H9 (cell line): ENCODE measurements around the gene DTNA. TPM values are rescaled to one million over a fixed set of nuclear protein-coding genes. Genes with fewer than 3 reads are reported as not detected.

Experiments used
- DNase-seq: peaks from one replicate; pipeline ENCODE4 v3.0.0-alpha.2; 2017
- H2AFZ ChIP-seq: one replicate; pipeline ENCODE4 v1.6.1; 2013; ENCODE audit warnings: mild to moderate bottlenecking, low read length, control low read depth, moderate library complexity
- H2AK5ac ChIP-seq: 2 replicates; pipeline ENCODE4 v1.6.1; 2013; ENCODE audit warnings: low read length, control low read depth, mixed read lengths; ENCODE audit not compliant: insufficient read length
- H2BK120ac ChIP-seq: one replicate; pipeline ENCODE4 v1.6.1; 2013; ENCODE audit warnings: low read depth, mild to moderate bottlenecking, low read length, control low read depth, inconsistent platforms; ENCODE audit not compliant: poor library complexity, severe bottlenecking
- H2BK12ac ChIP-seq: 2 replicates; pipeline ENCODE4 v1.6.1; 2013; ENCODE audit warnings: low read length, control low read depth, mixed read lengths, low read depth; ENCODE audit not compliant: insufficient read length
- H2BK15ac ChIP-seq: 2 replicates; pipeline ENCODE4 v1.6.1; 2013; ENCODE audit warnings: low read depth, low read length, control low read depth
- H2BK20ac ChIP-seq: one replicate; pipeline ENCODE4 v1.6.1; 2013; ENCODE audit warnings: low read depth, mild to moderate bottlenecking, low read length, control low read depth, inconsistent platforms; ENCODE audit not compliant: poor library complexity, severe bottlenecking
- H2BK5ac ChIP-seq: 2 replicates; pipeline ENCODE4 v1.6.1; 2013; ENCODE audit warnings: low read length, control low read depth, mixed read lengths; ENCODE audit not compliant: insufficient read length
- H3K14ac ChIP-seq: 2 replicates; pipeline ENCODE4 v1.6.1; 2013; ENCODE audit warnings: low read length, control low read depth; ENCODE audit not compliant: insufficient read depth
- H3K18ac ChIP-seq: 2 replicates; pipeline ENCODE4 v1.6.1; 2013; ENCODE audit warnings: low read depth, mild to moderate bottlenecking, mixed read lengths, low read length, control low read depth; ENCODE audit not compliant: insufficient read length
- H3K23ac ChIP-seq: 2 replicates; pipeline ENCODE4 v1.6.1; 2013; ENCODE audit warnings: low read length, control low read depth, mixed read lengths, low read depth; ENCODE audit not compliant: insufficient read length
- H3K23me2 ChIP-seq: 2 replicates; pipeline ENCODE4 v1.6.1; 2013; ENCODE audit warnings: low read depth, mild to moderate bottlenecking, mixed read lengths, low read length, control low read depth; ENCODE audit not compliant: insufficient read length, poor library complexity, severe bottlenecking
- H3K27ac ChIP-seq: 2 replicates; pipeline ENCODE4 v1.5.1; 2013; ENCODE audit warnings: low read length, control low read depth, mixed read lengths, low read depth; ENCODE audit not compliant: insufficient read length
- H3K27me3 ChIP-seq: 2 replicates; pipeline ENCODE4 v1.6.1; 2013; ENCODE audit warnings: low read length, control low read depth, inconsistent platforms; ENCODE audit not compliant: insufficient read depth
- H3K4ac ChIP-seq: 2 replicates; pipeline ENCODE4 v1.6.1; 2013; ENCODE audit warnings: low read depth, mild to moderate bottlenecking, control low read depth, inconsistent platforms, low read length, moderate library complexity
- H3K4me1 ChIP-seq: 2 replicates; pipeline ENCODE4 v1.6.1; 2013; ENCODE audit warnings: low read length, control low read depth, inconsistent platforms; ENCODE audit not compliant: insufficient read depth
- H3K4me2 ChIP-seq: 2 replicates; pipeline ENCODE4 v1.6.1; 2013; ENCODE audit warnings: low read length, control low read depth, mixed read lengths; ENCODE audit not compliant: insufficient read length, insufficient read depth
- H3K56ac ChIP-seq: 2 replicates; pipeline ENCODE4 v1.6.1; 2013; ENCODE audit warnings: low read depth, mild to moderate bottlenecking, mixed read lengths, low read length, control low read depth; ENCODE audit not compliant: insufficient read length
- H3K79me1 ChIP-seq: 2 replicates; pipeline ENCODE4 v1.6.1; 2013; ENCODE audit warnings: low read depth, mild to moderate bottlenecking, moderate library complexity, low read length, control low read depth, inconsistent platforms; ENCODE audit not compliant: insufficient read depth, poor library complexity, severe bottlenecking
- H3K79me2 ChIP-seq: 2 replicates; pipeline ENCODE4 v1.6.1; 2013; ENCODE audit warnings: low read length, control low read depth, inconsistent platforms; ENCODE audit not compliant: insufficient read depth
- H3K9ac ChIP-seq: 2 replicates; pipeline ENCODE4 v1.6.1; 2013; ENCODE audit warnings: low read length, control low read depth, mixed read lengths; ENCODE audit not compliant: insufficient read length; ENCODE audit errors: extremely low read depth
- H3K9me3 ChIP-seq: one replicate; pipeline ENCODE4 v1.6.1; 2013; ENCODE audit warnings: low read depth, low read length, inconsistent platforms; ENCODE audit not compliant: control insufficient read depth
- H3T11ph ChIP-seq: one replicate; pipeline ENCODE4 v1.6.1; 2013; ENCODE audit warnings: mild to moderate bottlenecking, low read length, control low read depth, inconsistent platforms
- H4K20me1 ChIP-seq: one replicate; pipeline ENCODE4 v1.6.1; 2013; ENCODE audit not compliant: control insufficient read depth, insufficient read length, insufficient read depth
- H4K5ac ChIP-seq: 2 replicates; pipeline ENCODE4 v1.6.1; 2013; ENCODE audit warnings: low read depth, mild to moderate bottlenecking, mixed read lengths, low read length, control low read depth; ENCODE audit not compliant: insufficient read length
- H4K8ac ChIP-seq: replicated peaks from 2 replicates; pipeline ENCODE4 v1.6.1; 2013; ENCODE audit warnings: low read length, control low read depth, mixed read lengths, low read depth; ENCODE audit not compliant: insufficient read length
- H4K91ac ChIP-seq: 2 replicates; pipeline ENCODE4 v1.6.1; 2013; ENCODE audit warnings: low read depth, mild to moderate bottlenecking, moderate library complexity, mixed read lengths, low read length, control low read depth; ENCODE audit not compliant: insufficient read length
- H3K27ac Mint-ChIP-seq, 3 experiments: 2 replicates in 2 of 3; 3 replicates in 1 of 3; pipeline ENCODE4 v1.8.0; 2020 to 2021; ENCODE audit warnings: mixed read lengths in 3 of 3, mild to moderate bottlenecking in 1 of 3, moderate library complexity in 1 of 3
- H3K27me3 Mint-ChIP-seq: 2 replicates; pipeline ENCODE4 v1.8.0; 2021; ENCODE audit warnings: low read depth, mild to moderate bottlenecking, moderate library complexity, mixed read lengths
- H3K36me3 Mint-ChIP-seq, 3 experiments: 2 replicates in 2 of 3; 3 replicates in 1 of 3; pipeline ENCODE4 v1.8.0; 2020 to 2021; ENCODE audit warnings: low read depth in 3 of 3, mixed read lengths in 3 of 3; ENCODE audit not compliant: insufficient read depth in 1 of 3
- H3K4me1 Mint-ChIP-seq, 2 experiments: 2 replicates each; pipeline ENCODE4 v1.8.0; 2020; ENCODE audit warnings: mixed read lengths in 2 of 2
- H3K4me3 Mint-ChIP-seq, 2 experiments: 2 replicates in 1 of 2; 3 replicates in 1 of 2; pipeline ENCODE4 v1.8.0; 2020 to 2021; ENCODE audit warnings: mild to moderate bottlenecking in 2 of 2, mixed read lengths in 2 of 2, moderate library complexity in 1 of 2
- H3K9me3 Mint-ChIP-seq, 2 experiments: 2 replicates in 1 of 2; 3 replicates in 1 of 2; pipeline ENCODE4 v1.8.0; 2020; ENCODE audit warnings: mild to moderate bottlenecking in 2 of 2, mixed read lengths in 2 of 2, moderate library complexity in 1 of 2
- CTCF ChIP-seq: fragments of 200-600 bp; sonication (generic); conservative IDR thresholded peaks from 3 replicates; pipeline ENCODE4 v1.8.0; 2021; ENCODE audit warnings: antibody characterized with exemption, mild to moderate bottlenecking
- WGBS: extraction: QIAGEN DNeasy Blood & Tissue Kit; methylation state at CpG from one replicate; pipeline ENCODE4 v1.1.7; 2013; ENCODE audit warnings: missing lambda C conversion rate, low lambda C conversion rate, mixed read lengths; ENCODE audit not compliant: insufficient read length; ENCODE audit errors: extremely low coverage; 5-methylcytosine and 5-hydroxymethylcytosine counted together
- total RNA-seq: library from RNA; stranded (reverse); gene quantifications from 2 replicates; pipeline ENCODE4 v1.2.1, GENCODE V29; 2021

The DTNA gene
- total RNA-seq, 1 experiment from 2014 or later = 25.5 TPM

GRCh38 chr18:34695310-34695709, 14.8 kb upstream of the DTNA start:
- 0 out of 7 replicates have a peak overlapping the region, but pooled peaks of 1 of the 3 experiments have one; percentile 71 for H3K27ac Mint-ChIP-seq
- Histone ChIP-seq H4K20me1 (no peaks in the 10 kb centered on the region), H2BK120ac (no peak overlapping the region), H4K5ac (no peak overlapping the region), H3K27ac (no peak overlapping the region), H3K27me3 (no peaks in the 10 kb centered on the region), H4K8ac (no peak overlapping the region), H3K79me1 (no peaks in the 10 kb centered on the region), H2BK15ac (no peak overlapping the region), H3T11ph (no peak overlapping the region), H2BK12ac (no peak overlapping the region), H3K23ac (no peak overlapping the region), H3K9me3 (no peaks in the 10 kb centered on the region), H2BK20ac (no peak overlapping the region), H3K18ac (no peak overlapping the region), H2AFZ (no peak overlapping the region), H3K9ac (no peak overlapping the region), H3K4me2 (no peak overlapping the region), H2BK5ac (no peak overlapping the region), H3K23me2 (no peaks in the 10 kb centered on the region), H2AK5ac (no peak overlapping the region), H3K4me1 (peaks cover 9% of the 10 kb centered on the region; the same call in 1 of the 2 replicates), H4K91ac (no peak overlapping the region), H3K79me2 (no peaks in the 10 kb centered on the region), H3K14ac (no peak overlapping the region), H3K4ac (no peak overlapping the region), H3K56ac (no peak overlapping the region)
- no peak overlapping the region for H3K4me3 Mint-ChIP-seq
- DNase-seq = no peak
- no CpG with 5 or more reads among the region's 5 CpGs for WGBS
- H3K4me1 Mint-ChIP-seq = peaks cover 13 to 21% of the 10 kb centered on the region in 2 experiments
- TF ChIP-seq CTCF = no peak
- H3K36me3 Mint-ChIP-seq = peaks cover 11 to 17% (median 12%) of the 10 kb centered on the region in 3 experiments
- no peaks in the 10 kb centered on the region for H3K27me3 Mint-ChIP-seq
- peaks cover 0 to 7% of the 10 kb centered on the region in 2 experiments; a peak in 4 of 5 replicates for H3K9me3 Mint-ChIP-seq
